Mucosa of stomach (tissue), 1 donor: ENCODE results near the gene TPM3.
"Not testable (repeated sequence)": the region's sequence is repeated elsewhere in the genome, so short reads cannot be mapped to it uniquely, and the experiment has no call there.

Experiments
- H3K27me3 ChIP-seq: one replicate; pipeline ENCODE4 v1.7.0; 2013; ENCODE audit warnings: mild to moderate bottlenecking, low read length; ENCODE audit not compliant: control insufficient read depth, insufficient read depth
- H3K36me3 ChIP-seq: one replicate; pipeline ENCODE4 v1.7.0; 2013; ENCODE audit warnings: low read length; ENCODE audit not compliant: control insufficient read depth, insufficient read depth
- H3K4me1 ChIP-seq: one replicate; pipeline ENCODE4 v1.7.0; 2013; ENCODE audit warnings: mild to moderate bottlenecking, low read length; ENCODE audit not compliant: control insufficient read depth, insufficient read depth
- H3K4me3 ChIP-seq: one replicate; pipeline ENCODE4 v1.7.0; 2013; ENCODE audit warnings: low read length
- H3K9ac ChIP-seq: one replicate; pipeline ENCODE4 v1.7.0; 2013; ENCODE audit warnings: mild to moderate bottlenecking, low read length, moderate library complexity
- H3K9me3 ChIP-seq: one replicate; pipeline ENCODE4 v1.7.0; 2013; ENCODE audit warnings: mild to moderate bottlenecking, low read length, moderate library complexity; ENCODE audit not compliant: control insufficient read depth
- donor health status: Pancreatic carcinoma.

The TPM3 gene

GRCh38 chr1:154157520-154158306 lies 34.2 kb downstream of the TPM3 start:
- no peaks in the 10 kb centered on the region for H3K27me3 ChIP-seq
- no peaks in the 10 kb centered on the region for H3K9me3 ChIP-seq
- H3K4me3 ChIP-seq, result no peak overlapping the region
- H3K36me3 ChIP-seq, result no peaks in the 10 kb centered on the region
- no peak overlapping the region for H3K9ac ChIP-seq
- H3K4me1 ChIP-seq, result peaks cover 23% of the 10 kb centered on the region

GRCh38 chr1:154155251-154155650 lies 36.6 kb downstream of the TPM3 start:
- H3K36me3 ChIP-seq, result no peaks in the 10 kb centered on the region

GRCh38 chr1:154154534-154155191 lies 37.2 kb downstream of the TPM3 start, which contains the start of gene NUP210L:
Gene NUP210L, minus strand, starts transcription at chr1:154155073.
- no peaks in the 10 kb centered on the region for H3K27me3 ChIP-seq
- H3K4me1 ChIP-seq, result peaks cover 23% of the 10 kb centered on the region
- no peaks in the 10 kb centered on the region for H3K36me3 ChIP-seq
- no peaks in the 10 kb centered on the region for H3K9me3 ChIP-seq
- no peak within 1 kb of the TSS for H3K9ac ChIP-seq
- H3K4me3 ChIP-seq, result no peak within 1 kb of the TSS

More at GRCh38 chr1:154155251-154155650, 36.6 kb downstream of the TPM3 start:
- no peak overlapping the region for H3K9ac ChIP-seq
- no peak overlapping the region for H3K4me3 ChIP-seq
- H3K4me1 ChIP-seq, result peaks cover 23% of the 10 kb centered on the region
- H3K9me3 ChIP-seq, result no peaks in the 10 kb centered on the region
- H3K27me3 ChIP-seq, result no peaks in the 10 kb centered on the region

- H3K9ac ChIP-seq, result no peak overlapping the region
- H3K36me3 ChIP-seq, result no peaks in the 10 kb centered on the region
- H3K4me3 ChIP-seq, result no peak overlapping the region
- H3K9me3 ChIP-seq, result no peaks in the 10 kb centered on the region
- H3K4me1 ChIP-seq, result peaks cover 21% of the 10 kb centered on the region
- no peaks in the 10 kb centered on the region for H3K27me3 ChIP-seq
Measured at GRCh38 chr1:154154053-154154452, 37.8 kb downstream of the TPM3 start.

- Histone ChIP-seq H3K9me3 (no peaks in the 10 kb centered on the region), H3K9ac (no peak overlapping the region), H3K4me3 (no peak overlapping the region), H3K27me3 (no peaks in the 10 kb centered on the region), H3K4me1 (no peaks in the 10 kb centered on the region), H3K36me3 (no peaks in the 10 kb centered on the region)
Measured at GRCh38 chr1:154151311-154151710, 40.6 kb downstream of the TPM3 start.

GRCh38 chr1:154148807-154149206 lies 43.1 kb downstream of the TPM3 start:
- no peak overlapping the region for H3K9ac ChIP-seq
- no peaks in the 10 kb centered on the region for H3K4me1 ChIP-seq
- no peaks in the 10 kb centered on the region for H3K9me3 ChIP-seq
- no peak overlapping the region for H3K4me3 ChIP-seq
- H3K27me3 ChIP-seq, result no peaks in the 10 kb centered on the region
- H3K36me3 ChIP-seq, result no peaks in the 10 kb centered on the region

- not testable (repeated sequence) for H3K27me3 ChIP-seq, H3K36me3 ChIP-seq, H3K9ac ChIP-seq, H3K9me3 ChIP-seq, H3K4me3 ChIP-seq, H3K4me1 ChIP-seq
Measured at GRCh38 chr1:154147505-154147904, 44.4 kb downstream of the TPM3 start.

- Histone ChIP-seq H3K4me3 (no peak overlapping the region), H3K9ac (no peak overlapping the region), H3K36me3 (no peaks in the 10 kb centered on the region), H3K27me3 (no peaks in the 10 kb centered on the region), H3K9me3 (no peaks in the 10 kb centered on the region), H3K4me1 (no peaks in the 10 kb centered on the region)
Measured at GRCh38 chr1:154145986-154146385, 45.9 kb downstream of the TPM3 start.

- Histone ChIP-seq H3K4me3 (no peak overlapping the region), H3K27me3 (no peaks in the 10 kb centered on the region), H3K36me3 (no peaks in the 10 kb centered on the region), H3K9ac (no peak overlapping the region), H3K4me1 (no peaks in the 10 kb centered on the region), H3K9me3 (no peaks in the 10 kb centered on the region)
Measured at GRCh38 chr1:154142358-154142757, 49.5 kb downstream of the TPM3 start.

- Histone ChIP-seq H3K36me3 (no peaks in the 10 kb centered on the region), H3K4me1 (no peaks in the 10 kb centered on the region), H3K27me3 (no peaks in the 10 kb centered on the region), H3K4me3 (no peak overlapping the region), H3K9me3 (no peaks in the 10 kb centered on the region), H3K9ac (no peak overlapping the region)
Measured at GRCh38 chr1:154141240-154141639, 50.7 kb downstream of the TPM3 start.

- H3K4me1 ChIP-seq, result no peaks in the 10 kb centered on the region
Measured at GRCh38 chr1:154137888-154138287, 54.0 kb downstream of the TPM3 start.

GRCh38 chr1:154133256-154133655 lies 58.6 kb downstream of the TPM3 start:
- Histone ChIP-seq H3K36me3 (no peaks in the 10 kb centered on the region), H3K9ac (no peak overlapping the region), H3K27me3 (no peaks in the 10 kb centered on the region), H3K9me3 (no peaks in the 10 kb centered on the region), H3K4me1 (no peaks in the 10 kb centered on the region), H3K4me3 (no peak overlapping the region)

More at GRCh38 chr1:154137888-154138287, 54.0 kb downstream of the TPM3 start:
- Histone ChIP-seq H3K9me3 (no peaks in the 10 kb centered on the region), H3K4me3 (no peak overlapping the region), H3K36me3 (no peaks in the 10 kb centered on the region), H3K27me3 (no peaks in the 10 kb centered on the region), H3K9ac (no peak overlapping the region)
